Activated T-cell treated with anti-CD3 and anti-CD28 coated beads, Interleukin-2, amount 50 U/mL, for 4 hours (primary cell): ENCODE results near the gene STXBP5L. TPM values are rescaled to one million over a fixed set of nuclear protein-coding genes. Genes with fewer than 3 reads are reported as not detected.

ENCODE experiments used
- ATAC-seq, 2 donors: fragments of 200-7000 bp; cut with Tn5 transposase; one replicate each; pipeline ENCODE4 v1.10.0; 2021
- DNase-seq: peaks from one replicate; pipeline ENCODE4 v3.0.0-alpha.2; 2020
- H3K27me3 Mint-ChIP-seq: one replicate; pipeline ENCODE4 v1.8.0; 2021; ENCODE audit warnings: low read depth, mixed read lengths
- H3K36me3 Mint-ChIP-seq: one replicate; pipeline ENCODE4 v1.8.0; 2022; ENCODE audit warnings: mixed read lengths; ENCODE audit not compliant: insufficient read depth
- H3K4me1 Mint-ChIP-seq: one replicate; pipeline ENCODE4 v1.8.0; 2021; ENCODE audit warnings: low read depth, mixed read lengths
- H3K4me3 Mint-ChIP-seq: one replicate; pipeline ENCODE4 v1.8.0; 2021; ENCODE audit warnings: mild to moderate bottlenecking, moderate library complexity, mixed read lengths
- H3K9me3 Mint-ChIP-seq: one replicate; pipeline ENCODE4 v1.8.0; 2021; ENCODE audit warnings: mixed read lengths
- total RNA-seq, 3 donors: library from RNA; stranded (reverse); gene quantifications; one replicate each; pipeline ENCODE4 v1.2.1, GENCODE V29; 2021

STXBP5L gene
- total RNA-seq, 3 donors from 2014 or later: not detected

DNA sequence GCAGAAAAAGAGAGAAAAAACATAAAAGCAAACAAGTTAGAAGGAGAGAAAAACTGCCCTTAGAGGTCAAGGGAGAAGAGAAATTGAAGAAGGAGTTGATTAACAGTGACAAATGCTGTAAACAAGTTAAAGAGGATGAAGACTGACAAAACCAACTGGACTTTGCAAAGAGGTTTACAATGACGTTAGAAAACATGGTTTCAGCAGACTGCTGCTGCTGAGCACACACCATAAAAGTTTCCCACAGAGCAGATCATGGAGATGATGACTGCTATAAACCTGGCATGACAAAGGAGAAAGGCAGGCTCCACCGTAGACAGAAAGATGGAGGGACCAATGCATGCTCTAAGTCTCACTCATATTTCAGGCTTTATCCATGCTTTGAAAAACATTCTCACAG lies 559.1 kb downstream of the STXBP5L start:
- no peak for DNase-seq
- Mint-ChIP-seq H3K27me3 (no peaks in the 10 kb centered on the region), H3K4me3 (no peak overlapping the region), H3K4me1 (no peaks in the 10 kb centered on the region), H3K9me3 (no peaks in the 10 kb centered on the region), H3K36me3 (peaks cover 6% of the 10 kb centered on the region)
- ATAC-seq: no peak

DNA sequence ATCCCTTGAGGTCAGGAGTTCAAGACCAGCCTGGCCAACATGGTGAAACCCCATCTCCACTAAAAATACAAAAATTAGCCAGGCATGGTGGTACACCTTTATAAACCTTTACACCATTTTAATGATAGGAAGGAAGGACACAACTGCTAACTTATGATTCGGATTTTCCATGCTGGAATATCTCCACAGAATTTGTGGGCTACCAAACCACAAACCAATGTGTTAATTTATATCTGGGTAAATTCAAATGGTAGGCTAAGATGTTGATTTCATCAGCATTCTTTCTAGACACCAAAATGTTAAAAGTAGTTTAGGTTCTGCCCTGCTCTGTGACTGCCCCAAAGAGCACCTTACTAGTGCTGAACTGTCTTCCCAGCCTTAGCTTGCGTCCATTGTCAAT lies 565.0 kb downstream of the STXBP5L start:
- DNase-seq (no peak), ATAC-seq (no peak)
- no peaks in the 10 kb centered on the region for H3K27me3 Mint-ChIP-seq
- no peaks in the 10 kb centered on the region for H3K9me3 Mint-ChIP-seq
- H3K4me3 Mint-ChIP-seq: no peak overlapping the region
- H3K4me1 Mint-ChIP-seq: no peaks in the 10 kb centered on the region
- no peaks in the 10 kb centered on the region for H3K36me3 Mint-ChIP-seq

Other genes starting within 250 kb of the STXBP5L start
- under 1 TPM; 0.38 to 0.90 (median 0.49) TPM for gene HGD, start 226.0 kb upstream of the STXBP5L start, total RNA-seq
- gene RABL3, start 165.7 kb upstream of the STXBP5L start, total RNA-seq: 10 to 100 TPM; 30.8 to 39.8 (median 36.5) TPM
- 10 to 100 TPM; 22.6 to 25.5 (median 24.9) TPM for gene GTF2E1, start 165.5 kb upstream of the STXBP5L start, total RNA-seq